ENCODE measurements around the gene CRYBG2.

Gene CRYBG2

GRCh38 chr1:26351590-26352337, 2.2 kb downstream of the CRYBG2 start:
- no peak for DNase-seq (ENCODE audit: extremely low spot score)
- TF ChIP-seq CTCF (IDR thresholded peaks at IDR 0.05; ENCODE audit: control extremely low read depth, extremely low read depth, low read depth, missing control alignments), result no peak
- ChIA-PET POLR2A (no interaction called here), CTCF (interaction anchor here (1.0 to 5.5 kb wide), 2 partner anchors 12 to 66 kb away, joined by 3 to 30 read pairs; no protein-coding TSS in a partner anchor)

GRCh38 chr1:26350701-26351589, 3.0 kb downstream of the CRYBG2 start:
- ChIA-PET POLR2A (no interaction called here), CTCF (interaction anchor here (1.0 to 5.5 kb wide), 3 partner anchors 13 to 66 kb away, joined by 3 to 30 read pairs (median 6); no protein-coding TSS in a partner anchor)
- DNase-seq (ENCODE audit: extremely low spot score), result no peak
- no peak for TF ChIP-seq CTCF (IDR thresholded peaks at IDR 0.05; ENCODE audit: control extremely low read depth, extremely low read depth, low read depth, missing control alignments)

- TF ChIP-seq CTCF (IDR thresholded peaks at IDR 0.05; ENCODE audit: control extremely low read depth, extremely low read depth, low read depth, missing control alignments), result no peak
- ChIA-PET POLR2A (no interaction called here), CTCF (interaction anchor here (1.5 to 5.5 kb wide), 2 partner anchors 14 to 65 kb away, joined by 6 to 30 read pairs; no protein-coding TSS in a partner anchor)
- DNase-seq (ENCODE audit: extremely low spot score), result no peak
Observed at GRCh38 chr1:26350343-26350700, 3.6 kb downstream of the CRYBG2 start.

- ChIA-PET POLR2A (no interaction called here), CTCF (interaction anchor here (0.8 to 5.5 kb wide), 5 partner anchors 8 to 116 kb away, joined by 3 to 30 read pairs (median 5); partner anchors contain the start of gene CEP85)
- no peak for DNase-seq (ENCODE audit: extremely low spot score)
- TF ChIP-seq CTCF (IDR thresholded peaks at IDR 0.05; ENCODE audit: control extremely low read depth, extremely low read depth, low read depth, missing control alignments), result no peak
Observed at GRCh38 chr1:26349877-26350244, 4.1 kb downstream of the CRYBG2 start.

GRCh38 chr1:26349188-26349876, 4.6 kb downstream of the CRYBG2 start:
- ChIA-PET POLR2A (no interaction called here), CTCF (interaction anchor here (0.8 to 5.5 kb wide), 5 partner anchors 9 to 115 kb away, joined by 3 to 30 read pairs (median 3); partner anchors contain the start of gene CEP85)
- no peak for DNase-seq (ENCODE audit: extremely low spot score)
- no peak for TF ChIP-seq CTCF (IDR thresholded peaks at IDR 0.05; ENCODE audit: control extremely low read depth, extremely low read depth, low read depth, missing control alignments)
